HEK293 (cell line): ENCODE data around the gene ISYNA1.

Experiments used
- GLI2 ChIP-seq: fragments of 450-650 bp; formaldehyde crosslinking; IDR thresholded peaks from 2 replicates; pipeline ENCODE4; 2017; ENCODE audit warnings: missing biosample characterization, missing genetic modification characterization, low read depth, borderline replicate concordance
- HOXC10 ChIP-seq: sonication (generic); formaldehyde crosslinking; IDR thresholded peaks from 2 replicates; pipeline ENCODE4 v1.8.1; 2023; ENCODE audit warnings: mild to moderate bottlenecking, missing genetic modification reagents
- KLF8 ChIP-seq: fragments of 450-650 bp; formaldehyde crosslinking; IDR thresholded peaks from 2 replicates; pipeline ENCODE4 v1.5.1; 2016; ENCODE audit warnings: missing biosample characterization, missing genetic modification characterization
- SP3 ChIP-seq: fragments of 450-650 bp; formaldehyde crosslinking; IDR thresholded peaks from 2 replicates; pipeline ENCODE4 v1.5.1; 2016; ENCODE audit warnings: missing biosample characterization, missing genetic modification characterization
- ZBTB7A ChIP-seq: fragments of 450-650 bp; formaldehyde crosslinking; IDR thresholded peaks from 2 replicates; pipeline ENCODE4 v1.5.1; 2016; ENCODE audit warnings: low read depth, missing biosample characterization, missing genetic modification characterization
- ZNF112 ChIP-seq: fragments of 450-650 bp; formaldehyde crosslinking; IDR thresholded peaks from 2 replicates; pipeline ENCODE4 v1.5.0; 2017; ENCODE audit warnings: missing biosample characterization, missing genetic modification characterization
- ZNF133 ChIP-seq: fragments of 450-650 bp; formaldehyde crosslinking; IDR thresholded peaks from 2 replicates; pipeline ENCODE4 v1.5.1; 2016; ENCODE audit warnings: missing biosample characterization, missing genetic modification characterization
- ZNF24 ChIP-seq: fragments of 450-650 bp; formaldehyde crosslinking; IDR thresholded peaks from 2 replicates; pipeline ENCODE4 v1.5.1; 2016; ENCODE audit warnings: missing biosample characterization, missing genetic modification characterization
- ZNF341 ChIP-seq: fragments of 450-650 bp; formaldehyde crosslinking; IDR thresholded peaks from 2 replicates; pipeline ENCODE4; 2016; ENCODE audit warnings: low read depth, missing biosample characterization, missing genetic modification characterization
- ZNF510 ChIP-seq: fragments of 450-650 bp; formaldehyde crosslinking; IDR thresholded peaks from 2 replicates; pipeline ENCODE4 v1.5.1; 2018; ENCODE audit warnings: mild to moderate bottlenecking, missing genetic modification characterization, missing biosample characterization; ENCODE audit not compliant: insufficient replicate concordance
- ZNF544 ChIP-seq: fragments of 450-650 bp; formaldehyde crosslinking; IDR thresholded peaks from 2 replicates; pipeline ENCODE4 v1.5.0; 2017; ENCODE audit warnings: missing biosample characterization, missing genetic modification characterization
- ZNF560 ChIP-seq: fragments of 450-650 bp; formaldehyde crosslinking; IDR thresholded peaks from 2 replicates; pipeline ENCODE4 v1.5.1; 2017; ENCODE audit warnings: missing biosample characterization, missing genetic modification characterization, borderline replicate concordance
- ZNF664 ChIP-seq: fragments of 450-650 bp; formaldehyde crosslinking; IDR thresholded peaks from 2 replicates; pipeline ENCODE4 v1.5.1; 2016; ENCODE audit warnings: missing biosample characterization, missing genetic modification characterization
- ZNF792 ChIP-seq: fragments of 450-650 bp; formaldehyde crosslinking; IDR thresholded peaks from 2 replicates; pipeline ENCODE4 v1.5.1; 2016; ENCODE audit warnings: missing biosample characterization, missing genetic modification characterization
- TF ChIP-seq, protein P1 (sequence below): fragments of 450-650 bp; formaldehyde crosslinking; IDR thresholded peaks from 2 replicates; pipeline ENCODE4 v1.5.1; 2016; ENCODE audit warnings: missing biosample characterization, missing genetic modification characterization
- TF ChIP-seq, protein P2 (sequence below): fragments of 450-650 bp; formaldehyde crosslinking; IDR thresholded peaks from 2 replicates; pipeline ENCODE4 v1.5.1; 2016; ENCODE audit warnings: missing biosample characterization, missing genetic modification characterization
- TF ChIP-seq, protein P3 (sequence below): fragments of 450-650 bp; formaldehyde crosslinking; IDR thresholded peaks from 2 replicates; pipeline ENCODE4 v1.5.1; 2016; ENCODE audit warnings: missing biosample characterization, missing genetic modification characterization
- TF ChIP-seq, protein P4 (sequence below): fragments of 450-650 bp; formaldehyde crosslinking; IDR thresholded peaks from 2 replicates; pipeline ENCODE4 v1.5.1; 2016; ENCODE audit warnings: missing biosample characterization, missing genetic modification characterization
- TF ChIP-seq, protein P5 (sequence below): fragments of 450-650 bp; formaldehyde crosslinking; IDR thresholded peaks from 2 replicates; pipeline ENCODE4 v1.5.1; 2017; ENCODE audit warnings: missing biosample characterization, missing genetic modification characterization
- TF ChIP-seq, protein P6 (sequence below): fragments of 450-650 bp; formaldehyde crosslinking; IDR thresholded peaks from 2 replicates; pipeline ENCODE4 v1.5.1; 2016; ENCODE audit warnings: missing biosample characterization, missing genetic modification characterization
- TF ChIP-seq, protein P7 (sequence below): fragments of 450-650 bp; formaldehyde crosslinking; IDR thresholded peaks from 2 replicates; pipeline ENCODE4 v1.5.1; 2017; ENCODE audit warnings: missing biosample characterization, missing genetic modification characterization
- TF ChIP-seq, protein P8 (sequence below): fragments of 450-650 bp; formaldehyde crosslinking; IDR thresholded peaks from 2 replicates; pipeline ENCODE4 v1.5.0; 2017; ENCODE audit warnings: missing biosample characterization, missing genetic modification characterization, borderline replicate concordance
- TF ChIP-seq, protein P9 (sequence below): fragments of 450-650 bp; IDR thresholded peaks from 2 replicates; pipeline ENCODE4 v1.5.1; 2018; ENCODE audit warnings: missing biosample characterization, mild to moderate bottlenecking, missing genetic modification characterization

Gene ISYNA1

DNA sequence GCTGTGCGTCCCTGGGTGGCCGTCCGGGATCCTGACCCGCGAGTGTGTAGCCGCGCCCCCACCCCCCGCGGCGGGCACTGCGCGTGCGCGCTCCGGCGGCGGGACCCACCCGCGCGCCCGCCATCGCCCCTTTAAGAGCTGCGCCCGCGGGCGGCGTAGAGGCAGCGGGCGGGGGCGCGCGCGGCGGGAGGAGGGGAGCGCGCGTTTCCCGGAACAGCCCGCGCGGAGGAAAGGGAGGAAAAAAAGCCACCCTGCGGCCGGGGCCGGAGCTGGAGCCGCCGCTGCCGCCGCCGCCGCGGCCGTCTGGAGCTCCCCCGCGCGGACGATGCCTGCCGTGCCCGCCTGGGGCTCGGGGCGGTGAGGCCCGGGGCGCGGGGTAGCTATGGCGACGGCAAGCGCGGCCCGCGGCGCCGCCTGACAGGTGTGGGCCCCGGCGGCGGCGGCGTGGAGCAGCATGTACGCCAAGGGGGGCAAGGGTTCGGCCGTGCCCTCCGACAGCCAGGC, 18.7 kb downstream of the ISYNA1 start, which contains the start of gene SSBP4 (continued):
- TF ChIP-seq, protein P1, sequence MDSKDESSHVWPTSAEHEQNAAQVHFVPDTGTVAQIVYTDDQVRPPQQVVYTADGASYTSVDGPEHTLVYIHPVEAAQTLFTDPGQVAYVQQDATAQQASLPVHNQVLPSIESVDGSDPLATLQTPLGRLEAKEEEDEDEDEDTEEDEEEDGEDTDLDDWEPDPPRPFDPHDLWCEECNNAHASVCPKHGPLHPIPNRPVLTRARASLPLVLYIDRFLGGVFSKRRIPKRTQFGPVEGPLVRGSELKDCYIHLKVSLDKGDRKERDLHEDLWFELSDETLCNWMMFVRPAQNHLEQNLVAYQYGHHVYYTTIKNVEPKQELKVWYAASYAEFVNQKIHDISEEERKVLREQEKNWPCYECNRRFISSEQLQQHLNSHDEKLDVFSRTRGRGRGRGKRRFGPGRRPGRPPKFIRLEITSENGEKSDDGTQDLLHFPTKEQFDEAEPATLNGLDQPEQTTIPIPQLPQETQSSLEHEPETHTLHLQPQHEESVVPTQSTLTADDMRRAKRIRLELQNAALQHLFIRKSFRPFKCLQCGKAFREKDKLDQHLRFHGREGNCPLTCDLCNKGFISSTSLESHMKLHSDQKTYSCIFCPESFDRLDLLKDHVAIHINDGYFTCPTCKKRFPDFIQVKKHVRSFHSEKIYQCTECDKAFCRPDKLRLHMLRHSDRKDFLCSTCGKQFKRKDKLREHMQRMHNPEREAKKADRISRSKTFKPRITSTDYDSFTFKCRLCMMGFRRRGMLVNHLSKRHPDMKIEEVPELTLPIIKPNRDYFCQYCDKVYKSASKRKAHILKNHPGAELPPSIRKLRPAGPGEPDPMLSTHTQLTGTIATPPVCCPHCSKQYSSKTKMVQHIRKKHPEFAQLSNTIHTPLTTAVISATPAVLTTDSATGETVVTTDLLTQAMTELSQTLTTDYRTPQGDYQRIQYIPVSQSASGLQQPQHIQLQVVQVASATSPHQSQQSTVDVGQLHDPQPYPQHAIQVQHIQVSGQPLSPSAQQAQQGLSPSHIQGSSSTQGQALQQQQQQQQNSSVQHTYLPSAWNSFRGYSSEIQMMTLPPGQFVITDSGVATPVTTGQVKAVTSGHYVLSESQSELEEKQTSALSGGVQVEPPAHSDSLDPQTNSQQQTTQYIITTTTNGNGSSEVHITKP (tag by site-specific recombination) = no peak
- TF ChIP-seq ZNF133 (tag by site-specific recombination) = no peak
- TF ChIP-seq, protein P2, sequence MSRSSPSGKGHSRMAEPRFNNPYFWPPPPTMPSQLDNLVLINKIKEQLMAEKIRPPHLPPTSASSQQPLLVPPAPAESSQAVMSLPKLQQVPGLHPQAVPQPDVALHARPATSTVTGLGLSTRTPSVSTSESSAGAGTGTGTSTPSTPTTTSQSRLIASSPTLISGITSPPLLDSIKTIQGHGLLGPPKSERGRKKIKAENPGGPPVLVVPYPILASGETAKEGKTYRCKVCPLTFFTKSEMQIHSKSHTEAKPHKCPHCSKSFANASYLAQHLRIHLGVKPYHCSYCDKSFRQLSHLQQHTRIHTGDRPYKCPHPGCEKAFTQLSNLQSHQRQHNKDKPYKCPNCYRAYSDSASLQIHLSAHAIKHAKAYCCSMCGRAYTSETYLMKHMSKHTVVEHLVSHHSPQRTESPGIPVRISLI = no peak
- TF ChIP-seq, protein P3, sequence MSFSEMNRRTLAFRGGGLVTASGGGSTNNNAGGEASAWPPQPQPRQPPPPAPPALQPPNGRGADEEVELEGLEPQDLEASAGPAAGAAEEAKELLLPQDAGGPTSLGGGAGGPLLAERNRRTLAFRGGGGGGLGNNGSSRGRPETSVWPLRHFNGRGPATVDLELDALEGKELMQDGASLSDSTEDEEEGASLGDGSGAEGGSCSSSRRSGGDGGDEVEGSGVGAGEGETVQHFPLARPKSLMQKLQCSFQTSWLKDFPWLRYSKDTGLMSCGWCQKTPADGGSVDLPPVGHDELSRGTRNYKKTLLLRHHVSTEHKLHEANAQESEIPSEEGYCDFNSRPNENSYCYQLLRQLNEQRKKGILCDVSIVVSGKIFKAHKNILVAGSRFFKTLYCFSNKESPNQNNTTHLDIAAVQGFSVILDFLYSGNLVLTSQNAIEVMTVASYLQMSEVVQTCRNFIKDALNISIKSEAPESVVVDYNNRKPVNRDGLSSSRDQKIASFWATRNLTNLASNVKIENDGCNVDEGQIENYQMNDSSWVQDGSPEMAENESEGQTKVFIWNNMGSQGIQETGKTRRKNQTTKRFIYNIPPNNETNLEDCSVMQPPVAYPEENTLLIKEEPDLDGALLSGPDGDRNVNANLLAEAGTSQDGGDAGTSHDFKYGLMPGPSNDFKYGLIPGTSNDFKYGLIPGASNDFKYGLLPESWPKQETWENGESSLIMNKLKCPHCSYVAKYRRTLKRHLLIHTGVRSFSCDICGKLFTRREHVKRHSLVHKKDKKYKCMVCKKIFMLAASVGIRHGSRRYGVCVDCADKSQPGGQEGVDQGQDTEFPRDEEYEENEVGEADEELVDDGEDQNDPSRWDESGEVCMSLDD (tag by site-specific recombination) = no peak
- no peak for TF ChIP-seq ZNF544
- TF ChIP-seq, protein P4, sequence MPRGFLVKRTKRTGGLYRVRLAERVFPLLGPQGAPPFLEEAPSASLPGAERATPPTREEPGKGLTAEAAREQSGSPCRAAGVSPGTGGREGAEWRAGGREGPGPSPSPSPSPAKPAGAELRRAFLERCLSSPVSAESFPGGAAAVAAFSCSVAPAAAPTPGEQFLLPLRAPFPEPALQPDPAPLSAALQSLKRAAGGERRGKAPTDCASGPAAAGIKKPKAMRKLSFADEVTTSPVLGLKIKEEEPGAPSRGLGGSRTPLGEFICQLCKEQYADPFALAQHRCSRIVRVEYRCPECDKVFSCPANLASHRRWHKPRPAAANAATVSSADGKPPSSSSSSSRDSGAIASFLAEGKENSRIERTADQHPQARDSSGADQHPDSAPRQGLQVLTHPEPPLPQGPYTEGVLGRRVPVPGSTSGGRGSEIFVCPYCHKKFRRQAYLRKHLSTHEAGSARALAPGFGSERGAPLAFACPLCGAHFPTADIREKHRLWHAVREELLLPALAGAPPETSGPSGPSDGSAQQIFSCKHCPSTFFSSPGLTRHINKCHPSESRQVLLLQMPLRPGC (tag by site-specific recombination) = no peak
- peak; percentile 86 for TF ChIP-seq ZNF341 (tag by site-specific recombination)
- TF ChIP-seq, protein P5, sequence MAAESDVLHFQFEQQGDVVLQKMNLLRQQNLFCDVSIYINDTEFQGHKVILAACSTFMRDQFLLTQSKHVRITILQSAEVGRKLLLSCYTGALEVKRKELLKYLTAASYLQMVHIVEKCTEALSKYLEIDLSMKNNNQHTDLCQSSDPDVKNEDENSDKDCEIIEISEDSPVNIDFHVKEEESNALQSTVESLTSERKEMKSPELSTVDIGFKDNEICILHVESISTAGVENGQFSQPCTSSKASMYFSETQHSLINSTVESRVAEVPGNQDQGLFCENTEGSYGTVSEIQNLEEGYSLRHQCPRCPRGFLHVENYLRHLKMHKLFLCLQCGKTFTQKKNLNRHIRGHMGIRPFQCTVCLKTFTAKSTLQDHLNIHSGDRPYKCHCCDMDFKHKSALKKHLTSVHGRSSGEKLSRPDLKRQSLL = no peak
- TF ChIP-seq, protein P6, sequence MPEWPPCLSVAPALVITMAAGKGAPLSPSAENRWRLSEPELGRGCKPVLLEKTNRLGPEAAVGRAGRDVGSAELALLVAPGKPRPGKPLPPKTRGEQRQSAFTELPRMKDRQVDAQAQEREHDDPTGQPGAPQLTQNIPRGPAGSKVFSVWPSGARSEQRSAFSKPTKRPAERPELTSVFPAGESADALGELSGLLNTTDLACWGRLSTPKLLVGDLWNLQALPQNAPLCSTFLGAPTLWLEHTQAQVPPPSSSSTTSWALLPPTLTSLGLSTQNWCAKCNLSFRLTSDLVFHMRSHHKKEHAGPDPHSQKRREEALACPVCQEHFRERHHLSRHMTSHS (tag by site-specific recombination) = no peak
- TF ChIP-seq ZNF112 = no peak
- no peak for TF ChIP-seq ZNF792 (tag by site-specific recombination)
- no peak for TF ChIP-seq ZNF560
- TF ChIP-seq GLI2 (tag by site-specific recombination) = no peak
- TF ChIP-seq, protein P7, sequence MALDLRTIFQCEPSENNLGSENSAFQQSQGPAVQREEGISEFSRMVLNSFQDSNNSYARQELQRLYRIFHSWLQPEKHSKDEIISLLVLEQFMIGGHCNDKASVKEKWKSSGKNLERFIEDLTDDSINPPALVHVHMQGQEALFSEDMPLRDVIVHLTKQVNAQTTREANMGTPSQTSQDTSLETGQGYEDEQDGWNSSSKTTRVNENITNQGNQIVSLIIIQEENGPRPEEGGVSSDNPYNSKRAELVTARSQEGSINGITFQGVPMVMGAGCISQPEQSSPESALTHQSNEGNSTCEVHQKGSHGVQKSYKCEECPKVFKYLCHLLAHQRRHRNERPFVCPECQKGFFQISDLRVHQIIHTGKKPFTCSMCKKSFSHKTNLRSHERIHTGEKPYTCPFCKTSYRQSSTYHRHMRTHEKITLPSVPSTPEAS = no peak
- TF ChIP-seq HOXC10 = no peak
- no peak for TF ChIP-seq ZNF24 (tag by site-specific recombination)
- TF ChIP-seq, protein P8, sequence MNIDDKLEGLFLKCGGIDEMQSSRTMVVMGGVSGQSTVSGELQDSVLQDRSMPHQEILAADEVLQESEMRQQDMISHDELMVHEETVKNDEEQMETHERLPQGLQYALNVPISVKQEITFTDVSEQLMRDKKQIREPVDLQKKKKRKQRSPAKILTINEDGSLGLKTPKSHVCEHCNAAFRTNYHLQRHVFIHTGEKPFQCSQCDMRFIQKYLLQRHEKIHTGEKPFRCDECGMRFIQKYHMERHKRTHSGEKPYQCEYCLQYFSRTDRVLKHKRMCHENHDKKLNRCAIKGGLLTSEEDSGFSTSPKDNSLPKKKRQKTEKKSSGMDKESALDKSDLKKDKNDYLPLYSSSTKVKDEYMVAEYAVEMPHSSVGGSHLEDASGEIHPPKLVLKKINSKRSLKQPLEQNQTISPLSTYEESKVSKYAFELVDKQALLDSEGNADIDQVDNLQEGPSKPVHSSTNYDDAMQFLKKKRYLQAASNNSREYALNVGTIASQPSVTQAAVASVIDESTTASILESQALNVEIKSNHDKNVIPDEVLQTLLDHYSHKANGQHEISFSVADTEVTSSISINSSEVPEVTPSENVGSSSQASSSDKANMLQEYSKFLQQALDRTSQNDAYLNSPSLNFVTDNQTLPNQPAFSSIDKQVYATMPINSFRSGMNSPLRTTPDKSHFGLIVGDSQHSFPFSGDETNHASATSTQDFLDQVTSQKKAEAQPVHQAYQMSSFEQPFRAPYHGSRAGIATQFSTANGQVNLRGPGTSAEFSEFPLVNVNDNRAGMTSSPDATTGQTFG (tag by site-specific recombination) = no peak
- no peak for TF ChIP-seq SP3 (tag by site-specific recombination)
- TF ChIP-seq ZBTB7A (tag by site-specific recombination) = no peak
- no peak for TF ChIP-seq ZNF510 (tag by site-specific recombination)
- TF ChIP-seq, protein P9, sequence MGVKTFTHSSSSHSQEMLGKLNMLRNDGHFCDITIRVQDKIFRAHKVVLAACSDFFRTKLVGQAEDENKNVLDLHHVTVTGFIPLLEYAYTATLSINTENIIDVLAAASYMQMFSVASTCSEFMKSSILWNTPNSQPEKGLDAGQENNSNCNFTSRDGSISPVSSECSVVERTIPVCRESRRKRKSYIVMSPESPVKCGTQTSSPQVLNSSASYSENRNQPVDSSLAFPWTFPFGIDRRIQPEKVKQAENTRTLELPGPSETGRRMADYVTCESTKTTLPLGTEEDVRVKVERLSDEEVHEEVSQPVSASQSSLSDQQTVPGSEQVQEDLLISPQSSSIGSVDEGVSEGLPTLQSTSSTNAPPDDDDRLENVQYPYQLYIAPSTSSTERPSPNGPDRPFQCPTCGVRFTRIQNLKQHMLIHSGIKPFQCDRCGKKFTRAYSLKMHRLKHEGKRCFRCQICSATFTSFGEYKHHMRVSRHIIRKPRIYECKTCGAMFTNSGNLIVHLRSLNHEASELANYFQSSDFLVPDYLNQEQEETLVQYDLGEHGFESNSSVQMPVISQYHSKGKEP (tag by site-specific recombination) = peak; percentile 55
- TF ChIP-seq ZNF664 (tag by site-specific recombination) = no peak
- no peak for TF ChIP-seq KLF8 (tag by site-specific recombination)
